NCI-H1105 treated with DMSO at 0.1 percent for 48 hours (cell line): ENCODE results near the gene TBC1D16.

Source experiments
- DNase-seq: peaks from one replicate; lab custom pipeline; 2025; lab: John Stamatoyannopoulos, UW

Gene TBC1D16

GRCh38 chr17:80025140-80025539 is 10.5 kb downstream of the TBC1D16 start:
- no peak for DNase-seq

- DNase-seq = no peak
These were observed 11.3 kb downstream of the TBC1D16 start for GRCh38 chr17:80024206-80024972.

GRCh38 chr17:80023481-80024205 is 12.0 kb downstream of the TBC1D16 start:
- no peak for DNase-seq

GRCh38 chr17:80021600-80021999 is 14.1 kb downstream of the TBC1D16 start:
- DNase-seq = no peak

- no peak for DNase-seq
These were observed 16.6 kb downstream of the TBC1D16 start for GRCh38 chr17:80018917-80019651.

GRCh38 chr17:80017226-80018010 is 18.3 kb downstream of the TBC1D16 start:
- DNase-seq = no peak

- no peak for DNase-seq
These were observed 22.6 kb downstream of the TBC1D16 start for GRCh38 chr17:80012765-80013741.

- DNase-seq = no peak
These were observed 23.6 kb downstream of the TBC1D16 start for GRCh38 chr17:80011989-80012555.

- no peak for DNase-seq
These were observed 25.3 kb downstream of the TBC1D16 start for GRCh38 chr17:80010283-80010858.

- DNase-seq = no peak
These were observed 26.0 kb downstream of the TBC1D16 start for GRCh38 chr17:80009391-80010282.

- no peak for DNase-seq
These were observed 26.8 kb downstream of the TBC1D16 start for GRCh38 chr17:80008848-80009247.

- DNase-seq = peak; percentile 87
These were observed 27.3 kb downstream of the TBC1D16 start for GRCh38 chr17:80008383-80008840.

GRCh38 chr17:80007939-80008338 is 27.7 kb downstream of the TBC1D16 start:
- no peak for DNase-seq

GRCh38 chr17:80006811-80007752 is 28.6 kb downstream of the TBC1D16 start:
- no peak for DNase-seq

GRCh38 chr17:80006339-80006720 is 29.3 kb downstream of the TBC1D16 start:
- no peak for DNase-seq

GRCh38 chr17:80005360-80006338 is 30.0 kb downstream of the TBC1D16 start:
- peak; percentile 58 for DNase-seq
